H9 (cell line): ENCODE data around the gene ELF2. TPM values are rescaled to one million over a fixed set of nuclear protein-coding genes. Genes with fewer than 3 reads are reported as not detected.
A peak's percentile ranks its signal among the peaks of the same experiment; 100 is the strongest.

Experiments
- DNase-seq: peaks from one replicate; pipeline ENCODE4 v3.0.0-alpha.2; 2017
- H2AFZ ChIP-seq: one replicate; pipeline ENCODE4 v1.6.1; 2013; ENCODE audit warnings: mild to moderate bottlenecking, low read length, control low read depth, moderate library complexity
- H2AK5ac ChIP-seq: 2 replicates; pipeline ENCODE4 v1.6.1; 2013; ENCODE audit warnings: low read length, control low read depth, mixed read lengths; ENCODE audit not compliant: insufficient read length
- H2BK120ac ChIP-seq: one replicate; pipeline ENCODE4 v1.6.1; 2013; ENCODE audit warnings: low read depth, mild to moderate bottlenecking, low read length, control low read depth, inconsistent platforms; ENCODE audit not compliant: poor library complexity, severe bottlenecking
- H2BK12ac ChIP-seq: 2 replicates; pipeline ENCODE4 v1.6.1; 2013; ENCODE audit warnings: low read length, control low read depth, mixed read lengths, low read depth; ENCODE audit not compliant: insufficient read length
- H2BK15ac ChIP-seq: 2 replicates; pipeline ENCODE4 v1.6.1; 2013; ENCODE audit warnings: low read depth, low read length, control low read depth
- H2BK20ac ChIP-seq: one replicate; pipeline ENCODE4 v1.6.1; 2013; ENCODE audit warnings: low read depth, mild to moderate bottlenecking, low read length, control low read depth, inconsistent platforms; ENCODE audit not compliant: poor library complexity, severe bottlenecking
- H2BK5ac ChIP-seq: 2 replicates; pipeline ENCODE4 v1.6.1; 2013; ENCODE audit warnings: low read length, control low read depth, mixed read lengths; ENCODE audit not compliant: insufficient read length
- H3K14ac ChIP-seq: 2 replicates; pipeline ENCODE4 v1.6.1; 2013; ENCODE audit warnings: low read length, control low read depth; ENCODE audit not compliant: insufficient read depth
- H3K18ac ChIP-seq: 2 replicates; pipeline ENCODE4 v1.6.1; 2013; ENCODE audit warnings: low read depth, mild to moderate bottlenecking, mixed read lengths, low read length, control low read depth; ENCODE audit not compliant: insufficient read length
- H3K23ac ChIP-seq: 2 replicates; pipeline ENCODE4 v1.6.1; 2013; ENCODE audit warnings: low read length, control low read depth, mixed read lengths, low read depth; ENCODE audit not compliant: insufficient read length
- H3K23me2 ChIP-seq: 2 replicates; pipeline ENCODE4 v1.6.1; 2013; ENCODE audit warnings: low read depth, mild to moderate bottlenecking, mixed read lengths, low read length, control low read depth; ENCODE audit not compliant: insufficient read length, poor library complexity, severe bottlenecking
- H3K27ac ChIP-seq: 2 replicates; pipeline ENCODE4 v1.5.1; 2013; ENCODE audit warnings: low read length, control low read depth, mixed read lengths, low read depth; ENCODE audit not compliant: insufficient read length
- H3K27me3 ChIP-seq: 2 replicates; pipeline ENCODE4 v1.6.1; 2013; ENCODE audit warnings: low read length, control low read depth, inconsistent platforms; ENCODE audit not compliant: insufficient read depth
- H3K4ac ChIP-seq: 2 replicates; pipeline ENCODE4 v1.6.1; 2013; ENCODE audit warnings: low read depth, mild to moderate bottlenecking, control low read depth, inconsistent platforms, low read length, moderate library complexity
- H3K4me1 ChIP-seq: 2 replicates; pipeline ENCODE4 v1.6.1; 2013; ENCODE audit warnings: low read length, control low read depth, inconsistent platforms; ENCODE audit not compliant: insufficient read depth
- H3K4me2 ChIP-seq: 2 replicates; pipeline ENCODE4 v1.6.1; 2013; ENCODE audit warnings: low read length, control low read depth, mixed read lengths; ENCODE audit not compliant: insufficient read length, insufficient read depth
- H3K56ac ChIP-seq: 2 replicates; pipeline ENCODE4 v1.6.1; 2013; ENCODE audit warnings: low read depth, mild to moderate bottlenecking, mixed read lengths, low read length, control low read depth; ENCODE audit not compliant: insufficient read length
- H3K79me1 ChIP-seq: 2 replicates; pipeline ENCODE4 v1.6.1; 2013; ENCODE audit warnings: low read depth, mild to moderate bottlenecking, moderate library complexity, low read length, control low read depth, inconsistent platforms; ENCODE audit not compliant: insufficient read depth, poor library complexity, severe bottlenecking
- H3K79me2 ChIP-seq: 2 replicates; pipeline ENCODE4 v1.6.1; 2013; ENCODE audit warnings: low read length, control low read depth, inconsistent platforms; ENCODE audit not compliant: insufficient read depth
- H3K9ac ChIP-seq: 2 replicates; pipeline ENCODE4 v1.6.1; 2013; ENCODE audit warnings: low read length, control low read depth, mixed read lengths; ENCODE audit not compliant: insufficient read length; ENCODE audit errors: extremely low read depth
- H3K9me3 ChIP-seq: one replicate; pipeline ENCODE4 v1.6.1; 2013; ENCODE audit warnings: low read depth, low read length, inconsistent platforms; ENCODE audit not compliant: control insufficient read depth
- H3T11ph ChIP-seq: one replicate; pipeline ENCODE4 v1.6.1; 2013; ENCODE audit warnings: mild to moderate bottlenecking, low read length, control low read depth, inconsistent platforms
- H4K20me1 ChIP-seq: one replicate; pipeline ENCODE4 v1.6.1; 2013; ENCODE audit not compliant: control insufficient read depth, insufficient read length, insufficient read depth
- H4K5ac ChIP-seq: 2 replicates; pipeline ENCODE4 v1.6.1; 2013; ENCODE audit warnings: low read depth, mild to moderate bottlenecking, mixed read lengths, low read length, control low read depth; ENCODE audit not compliant: insufficient read length
- H4K8ac ChIP-seq: replicated peaks from 2 replicates; pipeline ENCODE4 v1.6.1; 2013; ENCODE audit warnings: low read length, control low read depth, mixed read lengths, low read depth; ENCODE audit not compliant: insufficient read length
- H4K91ac ChIP-seq: 2 replicates; pipeline ENCODE4 v1.6.1; 2013; ENCODE audit warnings: low read depth, mild to moderate bottlenecking, moderate library complexity, mixed read lengths, low read length, control low read depth; ENCODE audit not compliant: insufficient read length
- H3K27ac Mint-ChIP-seq, 3 experiments: 2 replicates in 2 of 3; 3 replicates in 1 of 3; pipeline ENCODE4 v1.8.0; 2020 to 2021; ENCODE audit warnings: mixed read lengths in 3 of 3, mild to moderate bottlenecking in 1 of 3, moderate library complexity in 1 of 3
- H3K27me3 Mint-ChIP-seq: 2 replicates; pipeline ENCODE4 v1.8.0; 2021; ENCODE audit warnings: low read depth, mild to moderate bottlenecking, moderate library complexity, mixed read lengths
- H3K36me3 Mint-ChIP-seq, 3 experiments: 2 replicates in 2 of 3; 3 replicates in 1 of 3; pipeline ENCODE4 v1.8.0; 2020 to 2021; ENCODE audit warnings: low read depth in 3 of 3, mixed read lengths in 3 of 3; ENCODE audit not compliant: insufficient read depth in 1 of 3
- H3K4me1 Mint-ChIP-seq, 2 experiments: 2 replicates each; pipeline ENCODE4 v1.8.0; 2020; ENCODE audit warnings: mixed read lengths in 2 of 2
- H3K4me3 Mint-ChIP-seq, 2 experiments: 2 replicates in 1 of 2; 3 replicates in 1 of 2; pipeline ENCODE4 v1.8.0; 2020 to 2021; ENCODE audit warnings: mild to moderate bottlenecking in 2 of 2, mixed read lengths in 2 of 2, moderate library complexity in 1 of 2
- H3K9me3 Mint-ChIP-seq, 2 experiments: 2 replicates in 1 of 2; 3 replicates in 1 of 2; pipeline ENCODE4 v1.8.0; 2020; ENCODE audit warnings: mild to moderate bottlenecking in 2 of 2, mixed read lengths in 2 of 2, moderate library complexity in 1 of 2
- WGBS: extraction: QIAGEN DNeasy Blood & Tissue Kit; methylation state at CpG from one replicate; pipeline ENCODE4 v1.1.7; 2013; ENCODE audit warnings: missing lambda C conversion rate, low lambda C conversion rate, mixed read lengths; ENCODE audit not compliant: insufficient read length; ENCODE audit errors: extremely low coverage; 5-methylcytosine and 5-hydroxymethylcytosine counted together
- total RNA-seq: library from RNA; stranded (reverse); gene quantifications from 2 replicates; pipeline ENCODE4 v1.2.1, GENCODE V29; 2021
- TF ChIP-seq, protein P1 (sequence below): fragments of 200-600 bp; sonication (generic); conservative IDR thresholded peaks from 3 replicates; pipeline ENCODE4 v1.8.0; 2021; ENCODE audit warnings: antibody characterized with exemption, mild to moderate bottlenecking

ELF2 gene
- total RNA-seq, 1 experiment from 2014 or later = 49.6 TPM

GRCh38 chr4:139015269-139015947, 161.6 kb downstream of the ELF2 start, which contains the start of gene NOCT:
NOCT (plus strand) TSS chr4:139015781; CDS start chr4:139015982, 201 bp downstream.
- Histone ChIP-seq H2AK5ac (no peak within 1 kb of the TSS), H2BK120ac (peak within 1 kb of the TSS; percentile 89), H4K20me1 (no peaks in the 10 kb centered on the region), H3K79me2 (peaks cover 20% of the 10 kb centered on the region; the same call in 1 of the 2 replicates), H2BK15ac (no peak within 1 kb of the TSS), H4K8ac (no peak within 1 kb of the TSS), H4K5ac (no peak within 1 kb of the TSS), H2BK5ac (no peak within 1 kb of the TSS), H3K4me1 (peaks cover 13% of the 10 kb centered on the region), H3K4me2 (peak within 1 kb of the TSS; percentile 47), H3K14ac (peak within 1 kb of the TSS; percentile 91), H3K56ac (no peak within 1 kb of the TSS), H2AFZ (no peak within 1 kb of the TSS), H3K23me2 (peaks cover 4% of the 10 kb centered on the region), H3K23ac (no peak within 1 kb of the TSS), H3T11ph (no peak within 1 kb of the TSS), H3K79me1 (no peaks in the 10 kb centered on the region), H2BK20ac (no peak within 1 kb of the TSS), H3K4ac (no peak within 1 kb of the TSS), H4K91ac (no peak within 1 kb of the TSS), H2BK12ac (no peak within 1 kb of the TSS), H3K9me3 (no peaks in the 10 kb centered on the region), H3K9ac (peak within 1 kb of the TSS; percentile 93), H3K27ac (peak within 1 kb of the TSS; percentile 47), H3K18ac (peak within 1 kb of the TSS; percentile 86), H3K27me3 (no peaks in the 10 kb centered on the region)
- Mint-ChIP-seq H3K36me3 (peaks cover 0 to 11% (median 5%) of the 10 kb centered on the region in 3 experiments; a peak in 3 of 7 replicates), H3K4me3 (peak within 1 kb of the TSS; percentile 92 to 98), H3K4me1 (peaks cover 50 to 53% of the 10 kb centered on the region in 2 experiments), H3K9me3 (no peaks in the 10 kb centered on the region; a peak in 1 of 5 replicates), H3K27me3 (no peaks in the 10 kb centered on the region; the same call in 1 of the 2 replicates), H3K27ac (peak within 1 kb of the TSS; percentile 98 to 100 (median 99))
- TF ChIP-seq, protein P1, sequence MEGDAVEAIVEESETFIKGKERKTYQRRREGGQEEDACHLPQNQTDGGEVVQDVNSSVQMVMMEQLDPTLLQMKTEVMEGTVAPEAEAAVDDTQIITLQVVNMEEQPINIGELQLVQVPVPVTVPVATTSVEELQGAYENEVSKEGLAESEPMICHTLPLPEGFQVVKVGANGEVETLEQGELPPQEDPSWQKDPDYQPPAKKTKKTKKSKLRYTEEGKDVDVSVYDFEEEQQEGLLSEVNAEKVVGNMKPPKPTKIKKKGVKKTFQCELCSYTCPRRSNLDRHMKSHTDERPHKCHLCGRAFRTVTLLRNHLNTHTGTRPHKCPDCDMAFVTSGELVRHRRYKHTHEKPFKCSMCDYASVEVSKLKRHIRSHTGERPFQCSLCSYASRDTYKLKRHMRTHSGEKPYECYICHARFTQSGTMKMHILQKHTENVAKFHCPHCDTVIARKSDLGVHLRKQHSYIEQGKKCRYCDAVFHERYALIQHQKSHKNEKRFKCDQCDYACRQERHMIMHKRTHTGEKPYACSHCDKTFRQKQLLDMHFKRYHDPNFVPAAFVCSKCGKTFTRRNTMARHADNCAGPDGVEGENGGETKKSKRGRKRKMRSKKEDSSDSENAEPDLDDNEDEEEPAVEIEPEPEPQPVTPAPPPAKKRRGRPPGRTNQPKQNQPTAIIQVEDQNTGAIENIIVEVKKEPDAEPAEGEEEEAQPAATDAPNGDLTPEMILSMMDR = no peak
- peak; percentile 87 for DNase-seq
- no CpG with 5 or more reads among the region's 62 CpGs for WGBS
